GM19351 (cell line): ENCODE results near the gene MC4R.

Experiments
- ATAC-seq: cut with Tn5 transposase; IDR thresholded peaks from one replicate; pipeline ENCODE4 v1.9.1; 2021; ENCODE audit warnings: mild to moderate bottlenecking, moderate library complexity; ENCODE audit not compliant: unreplicated experiment

MC4R gene

DNA sequence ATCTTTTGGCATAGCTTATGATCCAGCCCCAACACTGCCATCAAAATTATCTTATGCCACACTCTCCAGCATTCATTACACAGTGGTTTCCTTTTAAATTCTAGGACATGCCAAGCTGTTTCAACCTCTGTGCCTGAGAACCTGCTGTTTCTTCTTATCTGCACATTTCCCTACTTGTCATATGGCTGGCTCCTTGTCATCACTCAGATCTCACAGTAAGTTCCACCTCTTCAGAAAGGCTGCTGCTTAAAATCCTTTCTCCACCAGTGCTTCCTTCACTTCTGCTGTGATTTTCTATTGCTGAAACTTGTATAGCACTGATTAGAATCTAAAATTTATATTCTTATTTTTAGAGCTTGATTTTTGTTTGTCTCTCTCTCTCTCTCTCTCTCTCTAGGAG lies 43.4 kb downstream of the MC4R start:
- ATAC-seq: no peak

DNA sequence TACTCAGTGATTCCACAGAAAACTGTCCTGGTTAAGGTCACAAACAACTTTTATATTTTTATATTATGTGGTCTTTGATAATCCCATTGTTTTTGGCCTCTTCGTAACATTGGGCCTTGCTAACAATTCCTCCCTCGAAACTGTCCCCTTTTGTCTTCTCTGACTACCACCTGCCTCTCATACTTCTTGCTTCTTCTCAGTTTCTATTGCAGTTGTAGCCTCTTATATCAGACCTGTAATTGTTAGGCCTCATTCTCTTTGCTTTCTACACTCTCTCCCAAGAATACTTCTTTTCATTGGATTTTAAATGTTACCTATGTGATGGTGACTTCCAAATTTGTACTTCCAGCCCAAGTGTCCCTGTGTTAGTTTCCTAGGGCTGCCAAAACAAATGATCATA lies 44.7 kb downstream of the MC4R start:
- ATAC-seq: no peak

DNA sequence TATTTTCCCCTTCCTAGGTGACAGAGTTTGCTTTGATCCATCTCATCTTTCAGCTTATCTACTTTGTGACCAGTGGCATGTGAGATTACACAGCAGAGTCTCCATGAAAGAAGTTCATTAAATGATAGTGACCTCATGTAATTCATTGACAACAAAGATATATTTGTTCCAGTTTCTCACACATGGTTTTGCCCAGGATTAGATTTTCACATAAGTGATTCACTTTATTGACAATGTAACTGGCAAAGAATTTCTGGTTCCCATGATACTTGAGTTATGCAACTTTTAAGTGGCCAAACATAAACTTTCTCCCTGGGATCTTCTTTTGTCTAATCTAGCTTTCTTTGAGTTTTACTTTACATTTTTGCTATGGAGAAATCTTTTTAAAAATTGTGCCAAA lies 50.0 kb downstream of the MC4R start:
- ATAC-seq: no peak
